Hematopoietic multipotent progenitor cell treated with erythropoietin and hydrocortisone succinate and interleukin-3 and kit ligand, for 17 days (in vitro differentiated cells): ENCODE measurements around the gene TUBE1.
A peak's percentile ranks its signal among the peaks of the same experiment; 100 is the strongest.

ENCODE experiments used
- DNase-seq: peaks from one replicate; pipeline ENCODE4 v3.0.0-alpha.2; 2015; ENCODE audit warnings: low spot score

Gene TUBE1

DNA sequence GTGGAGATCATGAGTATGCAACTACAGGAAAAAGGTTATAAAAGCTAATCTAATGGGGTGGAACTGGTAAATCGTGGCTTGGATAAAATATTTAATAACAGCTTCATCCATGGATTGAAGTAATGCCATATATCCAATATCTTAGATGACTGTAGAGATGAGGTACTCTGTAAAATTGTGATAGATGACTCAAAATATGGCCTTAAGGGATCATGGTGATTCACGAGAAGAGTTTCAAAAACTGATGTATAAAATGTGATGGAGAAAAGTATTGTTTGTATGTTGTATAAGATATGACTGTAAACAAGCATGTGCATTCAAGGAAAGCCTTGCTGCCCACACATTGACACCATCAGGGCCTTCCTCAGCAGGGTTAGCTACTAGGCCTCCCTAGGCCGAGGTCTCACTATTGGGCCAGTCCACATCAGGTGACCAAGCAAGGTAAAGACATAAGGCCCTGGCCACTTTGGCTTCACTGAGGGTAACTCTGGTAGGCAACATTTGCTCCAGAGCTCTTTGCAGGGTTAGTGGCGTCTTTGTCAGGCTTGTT, 51.1 kb downstream of the TUBE1 start:
- no peak for DNase-seq

DNA sequence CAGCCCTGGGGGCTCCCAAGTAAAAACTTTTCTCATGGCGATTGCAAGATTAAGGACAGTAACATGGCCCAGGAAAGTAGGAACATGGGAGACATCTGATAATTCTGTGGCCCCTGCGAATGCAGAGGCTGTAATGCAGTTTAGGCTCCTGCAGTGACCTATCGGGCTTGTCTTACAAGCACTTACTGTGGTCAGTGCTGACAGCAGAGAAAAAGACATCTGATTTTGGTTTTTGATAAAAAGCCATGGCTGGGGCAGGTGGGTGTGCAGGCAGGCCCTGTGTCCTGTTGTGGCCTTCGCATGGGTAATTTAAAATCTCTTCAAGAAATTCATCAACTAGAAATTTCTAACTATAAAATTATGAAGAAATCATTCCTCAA, 52.7 kb downstream of the TUBE1 start:
- DNase-seq, result no peak

DNA sequence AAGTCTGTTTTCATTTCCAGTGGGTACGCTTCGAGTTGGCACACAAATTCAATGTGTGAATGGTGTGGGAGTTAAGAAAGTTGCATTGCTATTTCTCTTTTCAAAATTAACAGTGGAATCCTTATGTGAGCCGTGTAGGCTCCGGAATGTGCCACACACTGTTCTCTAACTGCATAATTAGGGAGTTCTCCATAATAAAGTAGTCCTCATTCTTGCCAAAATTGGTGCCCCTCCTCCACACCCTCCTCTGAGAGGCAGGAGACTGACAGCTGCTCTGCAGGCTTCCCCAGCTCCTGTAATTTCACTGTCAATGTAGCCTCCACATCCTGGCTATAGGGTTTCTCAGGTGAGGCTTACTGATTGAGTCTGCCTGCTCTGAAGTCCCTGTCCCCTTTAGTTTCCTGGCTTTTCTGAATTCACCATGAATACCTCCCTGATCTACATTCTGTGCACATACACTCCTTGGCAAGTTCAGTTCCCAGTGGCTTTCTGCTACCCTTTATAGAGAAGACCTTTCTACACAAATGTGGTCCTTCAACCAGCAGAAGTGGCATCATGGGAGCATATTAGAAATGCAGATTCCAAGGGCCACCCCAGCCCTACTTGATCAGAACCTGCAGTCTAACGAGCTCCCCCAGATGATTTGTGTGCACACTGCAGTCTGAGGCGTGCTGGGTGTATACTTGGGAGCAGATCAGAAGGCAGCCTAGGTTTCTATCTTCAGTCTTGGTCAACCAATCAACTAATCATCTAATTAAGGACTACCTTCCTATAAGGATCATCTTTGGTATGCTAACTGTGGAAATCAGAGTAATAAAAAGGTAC, 53.3 kb downstream of the TUBE1 start:
- DNase-seq, result no peak

DNA sequence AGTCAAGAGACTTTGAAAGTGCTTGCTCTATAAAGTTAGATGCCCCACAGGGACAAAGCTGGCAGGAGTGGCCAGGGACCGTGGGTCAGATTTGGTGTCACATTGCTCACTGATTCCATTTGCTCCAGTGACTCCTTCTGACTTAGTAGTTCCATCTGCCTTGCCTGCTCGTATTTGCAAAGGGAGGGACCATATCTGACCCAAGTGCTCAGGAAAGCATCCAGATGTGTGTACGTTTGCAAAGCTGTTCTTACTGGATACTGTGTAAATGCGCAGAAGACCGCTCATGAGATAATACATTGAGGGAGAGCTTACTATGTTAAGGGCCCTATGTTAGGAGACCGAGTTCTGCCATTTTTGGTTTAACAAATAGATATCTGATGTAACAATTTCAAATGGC, 54.6 kb downstream of the TUBE1 start:
- no peak for DNase-seq

DNA sequence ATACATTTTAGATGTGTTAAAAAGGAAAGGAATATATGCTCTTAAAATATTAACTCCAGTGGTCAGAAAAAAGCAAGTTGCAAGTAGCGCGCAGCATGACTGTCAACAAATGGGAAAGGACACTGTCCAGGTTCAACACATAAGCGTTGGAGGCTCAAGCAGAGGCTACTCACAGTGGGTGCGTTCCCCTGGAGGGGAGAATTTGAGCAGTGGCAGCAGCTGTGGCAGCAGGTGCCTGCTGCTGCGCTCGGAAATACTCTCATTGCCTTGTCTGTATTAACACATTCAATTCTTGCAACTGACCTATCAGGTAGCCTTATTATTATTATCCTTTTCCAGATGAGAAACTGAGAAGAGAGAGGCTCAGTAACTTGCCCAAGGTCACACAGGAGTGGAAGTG, 55.3 kb downstream of the TUBE1 start:
- DNase-seq, result no peak

DNA sequence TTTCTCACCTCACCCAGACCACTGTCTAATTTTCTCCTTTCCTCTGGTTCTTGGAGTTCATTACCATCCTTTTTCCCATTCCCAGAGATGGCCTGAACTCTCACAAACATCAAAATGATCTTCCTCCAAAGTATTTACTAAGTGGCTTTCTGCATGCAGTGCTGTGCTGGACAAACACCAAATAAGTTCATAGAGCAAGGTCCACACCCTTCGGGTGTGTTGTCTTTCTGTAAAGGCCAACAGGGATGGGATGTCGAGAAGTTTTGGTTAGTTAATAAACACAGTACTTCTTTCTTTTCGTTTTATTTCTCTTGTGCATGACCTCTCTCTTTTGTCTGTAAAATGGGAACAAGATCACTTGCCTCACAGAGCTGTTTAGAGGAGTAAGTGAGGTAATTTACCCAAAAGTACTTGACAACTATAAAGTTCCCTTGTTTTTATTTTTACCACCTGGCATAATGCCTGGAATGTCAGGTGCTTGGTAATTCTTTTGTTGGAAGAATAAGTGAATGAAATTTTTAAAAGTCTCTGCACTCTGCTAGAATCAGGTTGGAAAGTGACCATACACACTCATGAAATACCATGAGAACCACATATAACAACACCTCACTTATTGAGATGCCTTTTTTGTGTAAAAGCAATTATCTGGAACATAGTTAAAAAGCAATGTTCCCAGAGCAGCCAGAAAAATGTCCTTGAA, 56.2 kb downstream of the TUBE1 start:
- DNase-seq, result no peak

DNA sequence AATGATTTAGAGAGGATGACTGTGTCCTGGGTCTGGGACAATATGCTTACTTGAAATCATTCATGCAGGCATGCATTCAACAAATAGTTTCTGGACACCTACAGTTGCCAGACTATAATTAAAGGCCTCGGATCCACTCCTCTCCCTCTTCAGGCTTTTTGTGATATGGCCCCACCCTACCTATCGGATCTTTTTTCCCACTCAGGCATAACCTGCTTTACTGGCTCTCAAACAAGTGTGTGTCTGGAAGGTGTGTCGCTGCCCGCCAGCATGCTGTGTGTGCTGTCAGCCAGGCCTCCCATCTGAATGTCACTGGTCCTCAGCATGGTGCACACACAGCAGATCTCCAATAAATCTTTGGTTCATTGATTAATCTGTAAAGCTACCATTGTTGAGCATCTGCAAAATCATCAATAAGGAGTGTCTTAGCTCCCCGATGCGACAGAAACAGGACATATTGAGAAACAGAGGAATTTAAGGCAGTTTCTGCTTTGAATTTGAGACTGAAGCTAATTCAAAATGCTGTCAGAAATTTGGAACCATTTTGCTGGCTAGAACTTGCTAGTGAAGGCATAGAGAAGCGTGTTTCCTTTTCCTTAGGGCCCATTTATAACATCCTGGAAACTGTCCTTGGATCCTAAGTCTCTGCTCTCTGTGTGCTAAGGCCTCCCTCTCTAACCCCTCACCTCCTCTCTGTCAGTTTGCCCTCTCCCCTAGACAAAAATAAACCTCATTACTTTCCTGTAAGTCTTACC, 56.9 kb downstream of the TUBE1 start:
- DNase-seq, result no peak

DNA sequence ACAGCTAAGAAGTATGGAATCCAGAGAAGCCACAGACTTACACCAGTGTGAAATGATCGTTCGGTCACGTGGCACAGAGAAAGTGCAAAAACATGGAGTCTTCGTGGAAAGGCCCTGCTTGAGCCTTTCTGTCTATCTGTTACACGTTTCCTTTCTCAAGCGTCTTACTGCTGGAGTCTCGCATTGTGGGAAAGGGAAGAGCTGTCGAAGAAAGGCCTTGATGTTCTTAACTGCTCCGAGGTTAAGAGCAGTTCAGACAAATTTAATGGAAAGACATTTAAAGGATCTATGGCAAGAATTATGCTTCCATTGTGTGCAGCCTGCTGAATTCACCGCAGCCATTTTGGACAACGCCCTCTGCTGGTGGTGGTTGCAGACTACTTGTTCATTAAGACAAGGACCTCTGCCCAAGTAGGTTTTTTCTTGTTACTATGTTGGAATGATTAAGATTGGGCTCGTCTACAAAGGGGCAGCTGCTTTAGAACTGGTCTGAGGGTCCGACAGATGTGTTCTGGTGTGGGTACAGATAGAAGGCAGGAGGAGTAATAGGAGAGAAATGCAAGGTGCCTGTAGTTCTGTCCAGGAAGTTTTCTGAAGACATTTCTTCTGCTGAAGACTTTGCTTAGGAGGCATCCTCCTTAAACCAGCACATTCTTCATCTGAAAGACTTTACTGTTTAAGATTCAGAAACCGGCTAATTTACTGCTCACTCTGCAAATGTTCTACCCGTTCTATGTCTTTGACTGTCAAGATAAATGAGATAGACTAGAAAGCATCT, 58.0 kb downstream of the TUBE1 start:
- peak; percentile 64 for DNase-seq

DNA sequence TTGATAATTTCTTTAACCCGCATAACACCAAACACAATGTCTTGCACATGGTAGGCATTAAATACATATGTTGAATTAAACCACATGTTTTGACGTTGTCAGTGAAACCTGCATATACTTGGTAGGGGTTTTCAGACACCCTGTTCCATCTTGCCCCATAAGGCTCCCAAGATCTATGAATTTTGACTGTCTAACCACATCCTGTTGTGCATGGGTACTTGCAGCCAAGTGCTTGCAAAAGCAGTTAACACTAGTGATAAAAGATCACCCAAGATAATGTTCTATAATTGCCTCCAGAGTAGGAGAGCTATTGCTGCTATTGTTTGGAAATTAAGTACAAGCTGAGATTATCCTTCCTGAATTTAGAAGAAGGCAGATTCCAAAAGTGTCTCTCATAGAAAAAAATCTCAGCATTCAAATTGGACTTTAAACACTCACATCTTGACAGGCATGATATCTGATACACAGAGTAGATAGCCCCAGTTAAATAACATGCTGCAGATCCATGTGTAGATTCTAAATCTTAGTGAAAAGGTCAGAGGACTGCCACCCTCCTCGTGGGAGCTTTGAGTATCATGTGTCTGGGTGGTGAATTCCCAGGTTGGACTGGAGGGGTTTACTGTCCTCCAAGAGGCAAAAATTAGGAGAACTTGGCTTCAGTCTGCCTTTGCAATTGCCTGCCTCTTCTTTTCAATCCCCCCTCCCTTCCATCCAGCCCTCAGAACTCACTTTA, 59.2 kb downstream of the TUBE1 start:
- DNase-seq, result no peak

DNA sequence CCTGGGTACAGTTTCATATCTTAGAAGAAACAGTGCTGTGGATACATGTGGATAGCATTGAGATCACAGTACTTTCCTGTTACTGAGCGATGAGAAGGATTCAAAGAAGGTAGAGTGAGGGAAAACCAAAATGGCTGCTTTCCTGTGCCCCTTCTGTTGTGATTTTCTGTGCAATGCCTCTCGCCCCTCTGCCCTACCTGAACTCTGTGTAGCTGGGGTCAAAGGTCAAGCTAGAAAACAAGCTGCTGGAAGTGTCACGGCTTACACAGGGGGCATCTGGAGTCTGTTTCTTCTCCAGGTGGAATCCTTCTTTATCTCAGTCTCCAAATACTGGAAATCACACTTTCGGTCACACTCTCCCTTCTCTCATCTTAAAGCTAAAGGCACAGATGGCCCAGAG, 60.3 kb downstream of the TUBE1 start:
- DNase-seq, result no peak

DNA sequence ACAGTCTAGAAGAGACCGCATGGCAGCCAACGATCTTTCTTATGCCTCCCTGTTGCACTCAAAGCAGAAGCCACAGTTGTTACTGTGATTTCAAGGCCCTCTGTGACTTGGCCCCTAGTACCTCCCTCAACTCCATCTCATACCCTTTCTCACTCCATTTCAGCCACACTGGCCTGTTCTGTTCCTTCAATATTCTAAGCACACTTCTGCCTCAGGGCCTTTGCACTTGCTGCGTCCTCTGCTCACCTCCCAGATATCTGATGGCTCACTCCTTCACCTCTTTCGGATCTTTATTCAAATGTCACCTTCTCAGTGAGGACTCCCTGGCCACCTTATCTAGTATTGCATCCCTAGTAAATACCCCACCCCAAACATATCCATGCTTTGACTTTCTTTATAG, 62.8 kb downstream of the TUBE1 start:
- DNase-seq, result no peak

DNA sequence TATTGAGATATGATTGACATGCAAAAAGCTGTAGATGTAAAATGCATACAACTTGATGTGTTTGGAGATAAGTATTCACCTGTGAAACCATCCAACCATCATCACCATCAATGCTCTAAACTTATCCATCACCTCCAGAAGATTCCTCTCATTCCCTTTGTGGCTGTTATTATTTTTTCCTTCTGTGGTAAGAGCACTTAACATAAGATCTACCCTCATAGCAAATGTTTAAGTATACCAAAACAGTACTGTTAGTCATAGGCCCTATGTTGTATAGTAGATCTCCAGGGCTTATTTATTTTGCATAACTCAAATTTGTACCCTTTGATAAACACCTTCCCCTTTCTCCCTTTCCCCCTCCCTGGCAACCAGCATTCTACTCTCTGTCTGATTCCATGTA, 64.5 kb downstream of the TUBE1 start:
- no peak for DNase-seq

DNA sequence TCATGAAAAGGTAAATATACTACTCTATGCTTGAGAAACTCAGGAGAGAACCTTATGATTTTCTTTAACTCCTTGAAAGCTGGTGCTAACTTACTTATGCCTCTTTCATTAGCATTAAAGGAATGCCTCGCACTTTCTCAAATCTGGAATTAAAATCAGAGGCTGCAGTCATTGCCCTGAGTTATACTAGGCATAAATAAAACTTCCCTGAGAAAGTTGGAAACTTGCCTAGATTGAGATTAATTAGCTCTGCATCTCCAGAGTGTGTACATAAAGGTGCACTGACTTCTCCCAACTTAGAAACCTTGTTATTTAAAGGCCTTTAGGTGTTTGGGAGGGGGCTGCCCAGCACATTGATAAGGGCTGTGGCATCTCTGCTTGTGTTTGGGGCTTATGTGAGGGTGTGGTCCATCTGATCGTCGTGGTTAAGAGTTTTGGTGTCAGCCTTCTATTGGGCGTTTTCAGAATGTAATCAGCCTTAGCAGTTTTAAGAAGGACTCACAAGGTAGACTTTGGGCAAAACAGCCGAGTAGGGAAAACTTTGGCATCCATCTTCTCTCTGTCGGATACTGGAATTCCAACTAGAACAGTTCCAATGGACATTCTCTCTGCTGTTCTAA, 65.5 kb downstream of the TUBE1 start:
- DNase-seq, result no peak
